Measurements from ENCODE around the gene C20orf141.

GRCh38 chr20:2835331-2835796, 20.6 kb downstream of the C20orf141 start:
- TF ChIP-seq GATA2 (IDR thresholded peaks at IDR 0.05; ENCODE audit: low read depth, low read length) (no peak), GATA3 (IDR thresholded peaks at IDR 0.05; ENCODE audit: low read depth, low read length) (no peak)

All from SH-SY5Y (cell line).